ENCODE measurements around the gene SCP2D1.
"Not testable (repeated sequence)": the region's sequence is repeated elsewhere in the genome, so short reads cannot be mapped to it uniquely, and the experiment has no call there.

The SCP2D1 gene

GRCh38 chr20:18813483-18813882 is at the start of gene SCP2D1:
TSS of gene SCP2D1 (plus strand) at chr20:18813783. CDS start at chr20:18813816, 33 bp downstream.
- DNase-seq (ENCODE audit: low read depth in 2 of 2): no peak

- no peak for DNase-seq (ENCODE audit: low read depth in 2 of 2)
Observed at GRCh38 chr20:18767676-18768075, 45.9 kb upstream of the SCP2D1 start.

GRCh38 chr20:18773566-18773965 is 40.0 kb upstream of the SCP2D1 start:
- DNase-seq (ENCODE audit: low read depth in 2 of 2): no peak

GRCh38 chr20:18774207-18774606 is 39.4 kb upstream of the SCP2D1 start:
- no peak for DNase-seq (ENCODE audit: low read depth in 2 of 2)

GRCh38 chr20:18775633-18776032 is 38.0 kb upstream of the SCP2D1 start:
- DNase-seq (ENCODE audit: low read depth in 2 of 2): no peak

GRCh38 chr20:18778690-18779392 is 34.7 kb upstream of the SCP2D1 start:
- no peak for DNase-seq (ENCODE audit: low read depth in 2 of 2)

- no peak for DNase-seq (ENCODE audit: low read depth in 2 of 2)
Observed at GRCh38 chr20:18780385-18781130, 33.0 kb upstream of the SCP2D1 start.

- no peak for DNase-seq (ENCODE audit: low read depth in 2 of 2)
Observed at GRCh38 chr20:18781509-18781908, 32.1 kb upstream of the SCP2D1 start.

GRCh38 chr20:18783385-18783959 is 30.1 kb upstream of the SCP2D1 start:
- no peak for DNase-seq (ENCODE audit: low read depth in 2 of 2)

GRCh38 chr20:18787046-18787445 is 26.5 kb upstream of the SCP2D1 start:
- DNase-seq (ENCODE audit: low read depth in 2 of 2): not testable (repeated sequence)

GRCh38 chr20:18788021-18788420 is 25.6 kb upstream of the SCP2D1 start:
- DNase-seq (ENCODE audit: low read depth in 2 of 2): no peak

- DNase-seq (ENCODE audit: low read depth in 2 of 2): no peak
Observed at GRCh38 chr20:18790787-18791186, 22.8 kb upstream of the SCP2D1 start.

- DNase-seq (ENCODE audit: low read depth in 2 of 2): peak; percentile 72 to 76
Observed at GRCh38 chr20:18793625-18794427, 19.8 kb upstream of the SCP2D1 start.

GRCh38 chr20:18794428-18794787 is 19.2 kb upstream of the SCP2D1 start:
- no peak for DNase-seq (ENCODE audit: low read depth in 2 of 2)

GRCh38 chr20:18795366-18795765 is 18.2 kb upstream of the SCP2D1 start:
- DNase-seq (ENCODE audit: low read depth in 2 of 2): no peak

- no peak for DNase-seq (ENCODE audit: low read depth in 2 of 2)
Observed at GRCh38 chr20:18796282-18796833, 17.2 kb upstream of the SCP2D1 start.

- no peak for DNase-seq (ENCODE audit: low read depth in 2 of 2)
Observed at GRCh38 chr20:18801516-18801915, 12.1 kb upstream of the SCP2D1 start.

GRCh38 chr20:18802012-18802634 is 11.5 kb upstream of the SCP2D1 start:
- DNase-seq (ENCODE audit: low read depth in 2 of 2): no peak

- DNase-seq (ENCODE audit: low read depth in 2 of 2): no peak
Observed at GRCh38 chr20:18805881-18806280, 7.7 kb upstream of the SCP2D1 start.

GRCh38 chr20:18808712-18809111 is 4.9 kb upstream of the SCP2D1 start:
- DNase-seq (ENCODE audit: low read depth in 2 of 2): no peak

- DNase-seq (ENCODE audit: low read depth in 2 of 2): no peak
Observed at GRCh38 chr20:18811186-18811585, 2.4 kb upstream of the SCP2D1 start.

Measured in stimulated activated CD4-positive, alpha-beta T cell treated with anti-CD3 and anti-CD28 coated beads, Interleukin-15, amount 100 ng/mL, for 48 hours (primary cell).